ENCODE measurements around the gene CYB5A.

CYB5A gene

GRCh38 chr18:74234326-74235171 is 57.2 kb downstream of the CYB5A start:
- no peaks in the 10 kb centered on the region for H3K79me1 ChIP-seq (replicated peaks; ENCODE audit: low read length, poor library complexity, severe bottlenecking)
- H3K9ac ChIP-seq (ENCODE audit: low read length) = peak overlapping the region; percentile 7
- H3K27ac ChIP-seq (ENCODE audit: low read length, poor library complexity, severe bottlenecking) = no peak overlapping the region
- no peak overlapping the region for H3K4ac ChIP-seq (ENCODE audit: low read depth in 1 of 2, low read length in 2 of 2)
- no peak overlapping the region for H4K8ac ChIP-seq (ENCODE audit: low read length)
- H2BK15ac ChIP-seq (ENCODE audit: low read depth, poor library complexity, severe bottlenecking) = no peak overlapping the region
- H4K91ac ChIP-seq (ENCODE audit: low read length) = no peak overlapping the region
- 46% methylated on average over 8 of the region's 10 CpGs for WGBS
- DNase-seq = peak; percentile 86
- no peak overlapping the region for H2AFZ ChIP-seq (ENCODE audit: low read depth, low read length)
- no peak overlapping the region for H3K18ac ChIP-seq (ENCODE audit: low read depth in 1 of 2, low read length in 2 of 2)
- H3K4me2 ChIP-seq (ENCODE audit: low read length, poor library complexity, severe bottlenecking) = no peak overlapping the region
- H2BK5ac ChIP-seq (ENCODE audit: low read depth, low read length, poor library complexity, severe bottlenecking) = no peak overlapping the region
- H2BK12ac ChIP-seq (ENCODE audit: low read length in 2 of 2) = no peak overlapping the region
- H3K9me3 ChIP-seq (ENCODE audit: control insufficient read depth, low read length) = no peaks in the 10 kb centered on the region
- no peak overlapping the region for H2BK120ac ChIP-seq (ENCODE audit: low read depth, low read length)
- no peaks in the 10 kb centered on the region for H3K36me3 ChIP-seq (ENCODE audit: control insufficient read depth in 1 of 2, insufficient read depth in 2 of 2, low read depth in 1 of 2, low read length in 2 of 2)
- H3K4me3 ChIP-seq (ENCODE audit: insufficient read depth in 1 of 2, low read depth in 1 of 2, low read length in 2 of 2) = no peak overlapping the region
- no peaks in the 10 kb centered on the region for H3K27me3 ChIP-seq (ENCODE audit: control insufficient read depth in 1 of 2, insufficient read depth in 1 of 2, low read length in 2 of 2)
- no peak overlapping the region for H2AK5ac ChIP-seq (ENCODE audit: low read length, severe bottlenecking)
- H3K4me1 ChIP-seq (ENCODE audit: control insufficient read depth, insufficient read depth, low read depth, low read length) = peaks cover 2% of the 10 kb centered on the region
- no peak overlapping the region for H3K14ac ChIP-seq (ENCODE audit: low read length in 2 of 2)
- H3K23ac ChIP-seq (ENCODE audit: low read length in 2 of 2) = no peak overlapping the region

GRCh38 chr18:74233933-74234325 is 57.8 kb downstream of the CYB5A start:
- Histone ChIP-seq H3K4me1 (ENCODE audit: control insufficient read depth, insufficient read depth, low read depth, low read length) (peaks cover 2% of the 10 kb centered on the region), H4K8ac (ENCODE audit: low read length) (no peak overlapping the region), H3K14ac (ENCODE audit: low read length in 2 of 2) (no peak overlapping the region), H3K27me3 (ENCODE audit: control insufficient read depth in 1 of 2, insufficient read depth in 1 of 2, low read length in 2 of 2) (no peaks in the 10 kb centered on the region), H3K18ac (ENCODE audit: low read depth in 1 of 2, low read length in 2 of 2) (no peak overlapping the region), H3K23ac (ENCODE audit: low read length in 2 of 2) (no peak overlapping the region), H3K27ac (ENCODE audit: low read length, poor library complexity, severe bottlenecking) (no peak overlapping the region), H2AK5ac (ENCODE audit: low read length, severe bottlenecking) (no peak overlapping the region), H2AFZ (ENCODE audit: low read depth, low read length) (no peak overlapping the region), H2BK15ac (ENCODE audit: low read depth, poor library complexity, severe bottlenecking) (no peak overlapping the region), H3K9me3 (ENCODE audit: control insufficient read depth, low read length) (no peaks in the 10 kb centered on the region), H3K36me3 (ENCODE audit: control insufficient read depth in 1 of 2, insufficient read depth in 2 of 2, low read depth in 1 of 2, low read length in 2 of 2) (no peaks in the 10 kb centered on the region), H2BK120ac (ENCODE audit: low read depth, low read length) (no peak overlapping the region), H3K4me3 (ENCODE audit: insufficient read depth in 1 of 2, low read depth in 1 of 2, low read length in 2 of 2) (no peak overlapping the region), H2BK12ac (ENCODE audit: low read length in 2 of 2) (no peak overlapping the region), H4K91ac (ENCODE audit: low read length) (no peak overlapping the region), H3K9ac (ENCODE audit: low read length) (no peak overlapping the region), H3K79me1 (replicated peaks; ENCODE audit: low read length, poor library complexity, severe bottlenecking) (no peaks in the 10 kb centered on the region), H3K4me2 (ENCODE audit: low read length, poor library complexity, severe bottlenecking) (no peak overlapping the region), H2BK5ac (ENCODE audit: low read depth, low read length, poor library complexity, severe bottlenecking) (no peak overlapping the region), H3K4ac (ENCODE audit: low read depth in 1 of 2, low read length in 2 of 2) (no peak overlapping the region)
- WGBS = 84% methylated on average over 2 of the region's 3 CpGs
- DNase-seq = no peak

DNA sequence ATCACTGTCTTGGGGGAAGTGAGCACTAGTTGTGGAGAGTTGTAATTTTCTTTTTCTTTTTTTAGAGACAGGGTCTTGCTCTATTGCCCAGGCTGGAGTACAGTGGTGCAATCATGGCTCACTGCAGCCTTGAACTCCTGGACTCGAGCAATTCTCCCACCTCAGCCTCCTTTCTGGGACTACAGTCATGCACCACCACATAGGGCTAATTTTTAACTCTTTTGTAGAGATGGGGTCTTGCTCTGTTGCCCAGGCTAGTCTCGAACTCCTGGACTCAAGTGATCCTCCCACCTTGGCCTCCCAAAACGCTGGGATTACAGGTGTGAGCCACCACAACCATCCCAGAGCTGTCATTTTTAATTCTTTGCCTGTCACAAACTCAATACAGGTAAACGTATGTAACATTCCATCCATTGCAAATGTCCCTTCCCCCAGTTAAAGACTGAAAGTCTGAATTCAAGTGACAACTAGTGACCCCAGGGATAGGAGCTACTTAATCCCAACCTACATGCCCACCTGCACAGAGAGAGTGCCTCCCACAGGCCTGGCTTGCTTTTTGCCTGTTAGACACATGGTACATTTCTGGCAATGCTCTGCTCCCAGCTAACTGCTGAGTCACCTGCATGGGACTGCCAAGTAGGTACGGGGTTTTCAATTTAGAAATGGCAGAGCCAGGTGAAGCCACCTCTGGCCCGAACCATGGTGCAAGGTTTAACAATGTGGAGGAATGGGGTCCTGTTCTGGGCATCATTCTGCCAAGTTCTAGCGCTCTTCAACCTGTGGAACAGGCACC is 60.6 kb downstream of the CYB5A start:
- Histone ChIP-seq H3K9ac (ENCODE audit: low read length) (no peak overlapping the region), H2BK5ac (ENCODE audit: low read depth, low read length, poor library complexity, severe bottlenecking) (no peak overlapping the region), H2BK12ac (ENCODE audit: low read length in 2 of 2) (no peak overlapping the region), H3K36me3 (ENCODE audit: control insufficient read depth in 1 of 2, insufficient read depth in 2 of 2, low read depth in 1 of 2, low read length in 2 of 2) (no peaks in the 10 kb centered on the region), H2AFZ (ENCODE audit: low read depth, low read length) (no peak overlapping the region), H3K9me3 (ENCODE audit: control insufficient read depth, low read length) (no peaks in the 10 kb centered on the region), H3K18ac (ENCODE audit: low read depth in 1 of 2, low read length in 2 of 2) (no peak overlapping the region), H2BK120ac (ENCODE audit: low read depth, low read length) (no peak overlapping the region), H4K91ac (ENCODE audit: low read length) (no peak overlapping the region), H3K4me3 (ENCODE audit: insufficient read depth in 1 of 2, low read depth in 1 of 2, low read length in 2 of 2) (no peak overlapping the region), H3K27ac (ENCODE audit: low read length, poor library complexity, severe bottlenecking) (no peak overlapping the region), H3K4me1 (ENCODE audit: control insufficient read depth, insufficient read depth, low read depth, low read length) (peaks cover 2% of the 10 kb centered on the region), H2BK15ac (ENCODE audit: low read depth, poor library complexity, severe bottlenecking) (no peak overlapping the region), H3K23ac (ENCODE audit: low read length in 2 of 2) (no peak overlapping the region), H3K27me3 (ENCODE audit: control insufficient read depth in 1 of 2, insufficient read depth in 1 of 2, low read length in 2 of 2) (no peaks in the 10 kb centered on the region), H2AK5ac (ENCODE audit: low read length, severe bottlenecking) (no peak overlapping the region), H3K4ac (ENCODE audit: low read depth in 1 of 2, low read length in 2 of 2) (no peak overlapping the region), H3K14ac (ENCODE audit: low read length in 2 of 2) (no peak overlapping the region), H3K4me2 (ENCODE audit: low read length, poor library complexity, severe bottlenecking) (no peak overlapping the region), H4K8ac (ENCODE audit: low read length) (no peak overlapping the region), H3K79me1 (replicated peaks; ENCODE audit: low read length, poor library complexity, severe bottlenecking) (no peaks in the 10 kb centered on the region)
- no peak for DNase-seq
- 84% methylated on average over 7 of the region's 7 CpGs for WGBS

- Histone ChIP-seq H4K8ac (ENCODE audit: low read length) (no peak overlapping the region), H3K27ac (ENCODE audit: low read length, poor library complexity, severe bottlenecking) (no peak overlapping the region), H2BK120ac (ENCODE audit: low read depth, low read length) (no peak overlapping the region), H3K23ac (ENCODE audit: low read length in 2 of 2) (no peak overlapping the region), H2BK5ac (ENCODE audit: low read depth, low read length, poor library complexity, severe bottlenecking) (no peak overlapping the region), H4K91ac (ENCODE audit: low read length) (no peak overlapping the region), H2AK5ac (ENCODE audit: low read length, severe bottlenecking) (no peak overlapping the region), H2BK12ac (ENCODE audit: low read length in 2 of 2) (no peak overlapping the region), H3K27me3 (ENCODE audit: control insufficient read depth in 1 of 2, insufficient read depth in 1 of 2, low read length in 2 of 2) (no peaks in the 10 kb centered on the region), H3K4me2 (ENCODE audit: low read length, poor library complexity, severe bottlenecking) (no peak overlapping the region), H3K9ac (ENCODE audit: low read length) (no peak overlapping the region), H3K14ac (ENCODE audit: low read length in 2 of 2) (no peak overlapping the region), H2BK15ac (ENCODE audit: low read depth, poor library complexity, severe bottlenecking) (no peak overlapping the region), H3K9me3 (ENCODE audit: control insufficient read depth, low read length) (no peaks in the 10 kb centered on the region), H3K4me3 (ENCODE audit: insufficient read depth in 1 of 2, low read depth in 1 of 2, low read length in 2 of 2) (no peak overlapping the region), H3K18ac (ENCODE audit: low read depth in 1 of 2, low read length in 2 of 2) (no peak overlapping the region), H2AFZ (ENCODE audit: low read depth, low read length) (no peak overlapping the region), H3K36me3 (ENCODE audit: control insufficient read depth in 1 of 2, insufficient read depth in 2 of 2, low read depth in 1 of 2, low read length in 2 of 2) (no peaks in the 10 kb centered on the region), H3K4me1 (ENCODE audit: control insufficient read depth, insufficient read depth, low read depth, low read length) (peaks cover 2% of the 10 kb centered on the region), H3K79me1 (replicated peaks; ENCODE audit: low read length, poor library complexity, severe bottlenecking) (no peaks in the 10 kb centered on the region), H3K4ac (ENCODE audit: low read depth in 1 of 2, low read length in 2 of 2) (no peak overlapping the region)
- DNase-seq = no peak
- WGBS = 92% methylated on average over 10 of the region's 10 CpGs
Observed at GRCh38 chr18:74229891-74230290, 61.9 kb downstream of the CYB5A start.
